Measurements from ENCODE around the gene RBM23.
"Not testable (repeated sequence)": the region's sequence is repeated elsewhere in the genome, so short reads cannot be mapped to it uniquely, and the experiment has no call there.

RBM23 gene

DNA sequence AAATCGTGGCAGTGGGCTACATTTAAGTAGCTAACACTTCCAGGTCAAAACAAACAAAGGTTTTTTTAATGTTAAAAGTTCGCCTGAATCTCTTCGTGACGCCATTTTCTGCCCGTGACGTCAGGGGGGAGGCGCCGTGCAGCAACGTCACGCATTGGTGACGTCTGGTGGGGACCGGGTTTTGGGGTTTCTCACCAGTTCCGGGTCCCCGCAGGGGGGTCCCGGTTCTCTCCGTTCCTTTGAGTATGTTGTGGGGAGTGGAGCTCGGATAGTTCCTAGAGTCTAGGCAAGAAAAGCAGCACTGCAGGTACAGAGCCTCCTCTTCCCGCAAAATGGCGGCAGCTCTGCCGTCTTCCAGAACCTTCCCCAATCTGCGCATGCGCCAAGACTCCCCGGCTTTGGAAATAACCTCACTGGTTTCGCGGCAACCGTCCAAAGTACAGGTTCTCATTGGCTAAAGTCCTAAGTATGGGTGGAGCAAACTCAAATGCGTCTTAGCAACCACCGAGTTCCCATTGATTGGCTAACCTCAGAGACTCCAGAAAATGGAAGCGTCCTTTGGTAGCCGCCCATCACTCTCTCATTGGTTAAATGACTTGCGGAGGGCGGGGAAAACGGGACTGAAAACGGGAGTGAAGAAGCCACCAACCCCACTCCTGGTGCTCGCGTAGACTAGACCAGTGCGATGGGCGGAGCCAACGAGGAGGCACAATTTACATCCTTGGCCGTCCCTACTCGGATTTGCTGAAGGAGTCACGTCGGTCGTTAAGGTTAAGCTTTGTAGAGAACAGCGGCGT, at the start of gene RBM23:
Gene RBM23 (minus strand): TSS at position 346 of the 797 bp plus-strand sequence.
- DNase-seq = peak; percentile 98 to 100

DNA sequence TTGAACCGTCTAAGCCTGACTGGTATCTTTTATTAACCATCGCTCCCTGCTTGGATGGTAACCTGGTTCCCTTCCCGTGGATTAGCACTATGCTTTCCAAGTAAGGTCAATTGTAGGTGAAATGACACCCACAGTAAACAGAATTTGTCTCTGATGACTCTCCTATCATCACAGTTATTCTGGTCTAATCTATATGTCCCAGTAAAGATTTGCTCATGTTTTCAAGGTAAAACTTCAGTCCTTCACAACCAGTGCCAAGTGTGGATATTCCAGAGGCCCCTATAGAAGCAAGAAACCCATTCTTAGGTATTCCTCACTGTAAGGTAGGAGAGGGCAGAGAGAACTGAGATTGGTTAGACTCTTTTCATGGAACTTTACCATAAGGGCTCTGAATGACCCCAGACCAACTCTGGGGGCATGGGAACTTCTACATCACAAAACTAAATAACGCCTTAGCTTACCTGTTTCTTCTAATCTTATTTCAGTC, 47.9 kb upstream of the RBM23 start:
- no peak for DNase-seq

DNA sequence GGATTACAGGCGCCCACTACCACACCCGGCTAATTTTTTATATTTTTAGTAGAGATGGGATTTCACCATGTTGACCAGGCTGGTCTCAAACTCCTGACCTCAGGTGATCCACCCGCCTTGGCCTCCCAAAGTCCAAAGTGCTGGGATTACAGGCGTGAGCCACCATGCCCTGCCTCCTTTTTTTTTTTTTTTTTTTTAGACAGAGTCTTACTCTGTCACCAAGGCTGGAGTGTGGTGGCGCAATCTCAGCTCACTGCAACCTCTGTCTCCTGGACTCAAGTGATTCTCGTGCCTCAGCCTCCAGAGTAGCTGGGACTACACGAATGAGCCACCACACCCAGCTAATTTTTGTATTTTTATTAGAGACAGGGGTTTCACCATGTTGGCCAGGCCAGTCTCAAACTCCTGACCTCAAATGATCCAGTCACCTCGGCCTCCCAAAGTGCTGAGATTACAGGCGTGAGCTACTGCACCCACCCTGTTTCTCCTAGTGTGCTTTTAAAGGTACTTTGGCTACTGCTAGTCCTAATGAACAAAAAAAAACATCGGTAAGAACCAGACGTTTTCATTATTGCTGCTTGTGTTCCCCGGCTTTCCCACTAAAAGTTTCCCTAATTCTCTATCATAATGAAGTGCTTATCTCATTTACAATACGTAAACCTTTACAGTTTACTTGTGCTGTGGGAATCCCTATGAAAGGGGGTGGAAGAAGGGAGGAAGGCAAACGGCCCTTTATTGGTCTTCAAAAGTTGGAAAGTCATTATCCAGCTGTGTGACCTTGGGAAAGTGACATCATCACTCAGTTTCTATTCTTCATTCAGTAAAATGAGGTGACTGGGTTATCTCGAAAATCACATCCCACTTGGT, 47.2 kb upstream of the RBM23 start:
- DNase-seq = not testable (repeated sequence)

DNA sequence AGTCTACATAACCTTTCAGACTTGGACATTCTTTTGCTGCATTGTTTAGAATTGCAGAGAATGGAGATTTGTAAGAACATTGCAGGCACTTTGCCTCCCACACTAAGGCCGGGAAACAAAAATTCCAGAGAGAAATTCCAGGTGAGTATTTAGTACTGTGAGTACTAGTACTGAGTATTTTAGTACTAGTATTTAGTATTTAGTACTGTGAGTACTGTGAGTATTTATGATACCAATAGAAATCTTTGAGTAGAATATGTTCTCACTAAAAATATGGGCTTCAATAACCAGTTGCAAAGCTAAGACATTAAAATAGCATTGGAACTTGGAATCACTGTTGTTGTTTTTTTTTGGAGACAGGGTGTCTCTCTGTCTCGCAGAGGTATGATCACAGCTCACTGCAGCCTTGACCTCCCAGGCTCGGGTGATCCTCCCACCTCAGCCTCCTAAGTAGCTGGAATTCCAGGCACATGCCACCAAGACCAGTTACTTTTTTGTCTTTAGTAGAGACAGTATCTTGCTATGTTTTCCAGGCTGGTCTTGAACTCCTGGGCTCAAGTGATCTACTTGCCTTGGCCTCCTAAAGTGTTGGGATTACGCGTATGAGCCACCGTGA, 43.2 kb upstream of the RBM23 start:
- no peak for DNase-seq

DNA sequence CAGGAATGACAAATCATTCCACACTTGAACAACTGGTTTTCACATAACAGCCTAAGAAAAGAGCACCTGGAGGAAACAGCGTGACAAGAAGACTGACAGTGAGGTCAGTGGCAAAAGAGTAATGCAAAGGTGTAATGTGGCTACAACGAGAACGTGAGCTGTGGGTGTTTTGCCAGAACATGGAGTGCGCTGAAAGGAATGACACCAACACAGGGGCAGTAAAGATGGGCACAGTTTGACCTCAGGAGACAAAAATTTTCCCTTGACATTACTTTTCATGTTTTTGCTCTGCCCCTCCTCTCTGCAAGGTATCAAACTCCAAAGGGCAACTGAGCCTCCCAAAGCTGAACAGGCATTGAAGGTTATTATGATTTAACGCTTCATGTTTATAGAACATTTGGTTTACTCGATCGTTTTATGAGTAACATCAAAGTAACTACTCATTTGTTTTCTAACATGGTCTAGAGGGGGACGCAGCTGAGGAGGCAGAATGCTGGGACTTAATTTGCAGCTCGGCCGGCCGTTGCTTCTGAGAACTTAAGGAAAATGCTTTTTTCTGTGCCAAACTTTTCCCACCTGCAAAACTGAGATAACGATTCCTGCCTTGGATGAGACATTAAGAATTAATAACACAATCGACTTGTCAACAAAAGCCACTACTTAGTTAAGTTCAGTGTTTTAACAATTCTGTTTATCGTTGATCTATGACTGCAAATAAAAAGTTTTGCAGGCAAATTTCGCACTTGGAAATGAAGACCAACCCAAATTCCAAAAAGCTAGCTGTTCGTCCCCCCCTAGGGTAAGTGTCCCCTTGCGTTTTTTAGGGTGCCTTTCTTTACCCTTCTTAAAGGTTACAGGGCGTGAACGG, 37.0 kb upstream of the RBM23 start:
- no peak for DNase-seq

DNA sequence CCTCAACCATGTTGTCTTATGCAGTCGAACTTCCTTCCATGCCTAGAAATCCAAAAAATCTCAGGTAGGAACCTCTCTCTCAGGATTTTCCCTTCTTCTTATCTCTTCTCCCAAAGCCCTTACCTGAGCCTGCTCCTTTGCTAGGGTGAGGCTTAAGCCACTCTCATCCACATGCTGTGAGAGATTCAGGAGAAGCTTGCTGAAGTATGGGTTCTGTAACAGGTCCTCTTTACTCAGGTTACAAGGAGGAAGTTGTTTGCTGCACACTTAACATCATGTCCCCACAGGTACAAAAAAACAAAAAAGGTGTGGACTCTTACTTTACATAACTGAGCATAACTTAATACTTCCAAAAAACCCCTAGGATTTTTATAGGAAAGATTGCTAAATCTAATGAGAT, 33.5 kb upstream of the RBM23 start:
- DNase-seq = no peak

DNA sequence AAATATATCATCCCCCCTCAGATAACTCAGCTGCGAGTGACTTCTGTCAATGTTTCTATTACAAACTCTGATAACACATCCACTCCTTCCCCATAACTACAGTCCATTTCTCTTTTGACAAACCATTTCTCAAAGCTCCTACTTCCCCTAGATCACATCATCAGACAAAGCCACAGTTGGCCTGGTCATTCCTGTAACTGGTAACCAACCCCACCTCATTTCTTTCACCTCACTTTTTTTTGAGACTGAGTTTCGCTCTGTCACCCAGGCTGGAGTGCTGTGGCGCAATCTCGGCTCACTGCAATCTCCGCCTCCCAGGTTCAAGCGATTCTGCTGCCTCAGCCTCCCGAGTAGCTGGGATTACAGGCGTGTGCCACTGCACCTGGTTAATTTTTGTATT, 32.8 kb upstream of the RBM23 start:
- DNase-seq = not testable (repeated sequence)

DNA sequence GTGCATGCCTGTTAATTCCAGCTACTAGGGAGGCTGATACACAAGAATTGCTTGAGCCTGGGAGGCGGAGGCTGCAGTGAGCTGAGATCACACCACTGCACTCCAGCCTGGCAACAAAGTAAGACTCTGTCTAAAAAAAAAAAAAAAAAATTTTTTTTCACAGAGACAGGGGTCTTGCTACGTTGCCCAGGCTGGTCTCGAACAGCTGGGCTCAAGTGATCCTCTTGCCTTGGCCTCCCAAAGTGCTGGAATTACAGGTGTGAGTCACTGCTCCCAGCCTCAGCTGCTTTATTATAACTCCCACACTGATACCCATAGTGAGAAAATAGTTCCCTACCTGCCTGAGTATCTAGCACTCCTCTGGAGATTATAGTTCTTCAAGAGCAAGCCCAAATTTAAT, 26.7 kb upstream of the RBM23 start:
- DNase-seq = no peak

DNA sequence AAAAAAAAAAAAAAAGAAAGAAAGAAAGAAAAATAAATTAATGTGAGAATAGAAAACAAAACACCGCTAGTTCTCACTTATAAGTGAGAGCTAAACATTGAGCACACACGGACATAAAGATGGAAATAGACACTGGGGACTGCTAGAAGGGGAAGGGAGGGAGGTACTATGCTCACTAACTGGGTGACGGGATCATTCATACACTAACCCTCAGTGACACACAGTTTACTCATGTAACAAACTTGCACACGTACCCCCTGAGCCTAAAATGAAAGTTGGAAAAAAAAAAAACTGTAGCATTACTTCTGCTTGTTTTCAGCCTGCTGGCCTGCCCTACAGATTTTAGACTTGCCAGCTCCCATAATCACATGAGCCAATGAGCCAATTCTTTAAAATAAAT, 20.7 kb upstream of the RBM23 start:
- DNase-seq = no peak

DNA sequence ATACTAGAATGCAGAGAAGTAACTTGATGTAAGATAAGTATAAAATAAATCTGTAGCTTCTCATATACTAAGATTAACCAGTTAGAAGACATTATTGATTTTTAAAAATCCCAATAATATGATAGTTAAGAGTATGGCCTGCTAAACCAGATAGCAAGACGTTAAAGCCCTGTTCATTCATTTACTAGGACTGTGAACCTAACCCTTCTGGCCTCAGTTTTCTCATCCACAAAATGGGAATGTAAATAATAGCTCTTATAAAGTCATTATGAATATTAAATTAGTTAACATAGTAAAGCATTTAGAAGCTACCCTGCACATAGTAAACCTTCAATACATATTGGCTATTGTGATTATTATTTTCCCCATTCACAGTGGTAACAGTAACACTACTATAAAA, 16.2 kb upstream of the RBM23 start:
- DNase-seq = no peak

DNA sequence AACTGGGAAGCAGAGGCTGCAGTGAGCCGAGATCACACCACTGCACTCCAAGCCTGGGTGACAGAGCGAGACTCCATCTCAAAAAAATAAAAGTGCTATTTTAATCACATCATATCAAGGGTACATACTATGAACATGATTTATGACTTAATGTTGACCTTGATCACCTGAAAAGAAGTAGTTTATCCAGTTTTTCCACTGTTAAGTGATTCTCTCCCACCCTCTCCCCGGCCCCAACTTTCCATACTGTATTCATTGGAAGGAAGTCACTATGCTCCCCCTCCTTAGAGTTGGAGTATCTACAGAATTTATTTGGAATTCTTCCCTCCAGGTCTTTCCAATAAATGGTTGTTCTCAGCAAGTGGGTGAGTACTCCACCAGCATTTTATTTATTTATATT, 13.2 kb upstream of the RBM23 start:
- DNase-seq = no peak

DNA sequence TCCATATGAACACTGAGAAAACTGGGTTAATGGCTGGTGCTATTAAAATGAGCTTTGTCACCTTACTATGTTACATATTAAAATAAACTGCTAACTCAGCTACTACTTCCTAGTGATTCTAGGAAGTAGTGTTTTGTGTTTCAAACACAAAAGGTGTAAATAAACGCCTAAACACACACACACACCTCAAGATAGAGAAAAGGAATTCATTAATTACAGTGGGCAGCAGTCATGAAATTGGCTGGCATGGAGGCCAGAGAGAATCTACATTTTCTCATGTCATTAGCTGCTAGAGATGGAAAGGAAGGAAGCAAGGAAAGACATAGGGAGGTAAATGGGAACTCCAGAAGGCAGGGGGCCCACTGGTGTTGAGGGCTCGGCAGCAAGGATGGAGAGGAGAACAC, 11.0 kb upstream of the RBM23 start:
- DNase-seq = peak in 1 of 2 experiments; percentile 51

DNA sequence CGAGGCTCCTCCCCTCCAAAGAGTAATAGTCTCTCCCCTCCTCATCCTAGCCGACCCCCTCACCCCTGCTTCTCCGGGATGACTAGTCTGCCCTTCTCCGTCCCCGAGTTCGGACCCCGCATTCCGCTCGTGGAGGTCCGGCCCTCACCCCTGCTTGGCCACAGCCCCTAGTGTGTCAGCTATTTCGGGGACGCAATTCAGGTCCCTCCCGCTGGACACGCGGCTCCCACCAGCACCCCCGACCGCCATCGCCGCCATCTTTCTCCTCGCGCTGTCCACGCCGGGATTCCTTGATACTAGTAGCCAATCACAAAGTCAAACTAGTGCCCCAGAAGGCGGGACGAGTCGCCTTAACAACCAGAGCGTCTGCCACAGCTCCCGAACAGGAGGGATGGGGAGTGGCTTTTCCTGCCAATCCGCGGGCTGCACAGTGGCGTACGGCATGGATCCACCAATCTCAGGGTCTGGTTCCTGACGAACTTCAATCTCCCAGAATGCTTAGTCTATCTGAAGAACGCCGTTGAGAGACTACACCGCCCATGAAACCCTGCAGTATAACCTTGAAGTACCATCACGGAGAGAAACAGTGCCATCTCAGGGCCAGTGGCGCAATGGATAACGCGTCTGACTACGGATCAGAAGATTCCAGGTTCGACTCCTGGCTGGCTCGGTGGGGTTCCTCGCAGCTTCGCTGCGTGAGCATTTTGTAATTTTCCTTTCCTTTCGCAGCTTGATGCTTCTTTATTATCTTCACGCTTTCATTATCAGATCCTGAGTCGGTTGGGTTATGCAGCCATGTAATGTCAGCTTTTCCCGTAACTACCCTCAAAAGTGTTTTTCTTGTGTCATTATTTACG, 10.4 kb upstream of the RBM23 start, which contains the start of gene PRMT5:
Gene PRMT5 (minus strand): TSS at position 273 of the 857 bp plus-strand sequence. CDS start 15 bp downstream, at position 258.
- DNase-seq = peak; percentile 95 to 100

DNA sequence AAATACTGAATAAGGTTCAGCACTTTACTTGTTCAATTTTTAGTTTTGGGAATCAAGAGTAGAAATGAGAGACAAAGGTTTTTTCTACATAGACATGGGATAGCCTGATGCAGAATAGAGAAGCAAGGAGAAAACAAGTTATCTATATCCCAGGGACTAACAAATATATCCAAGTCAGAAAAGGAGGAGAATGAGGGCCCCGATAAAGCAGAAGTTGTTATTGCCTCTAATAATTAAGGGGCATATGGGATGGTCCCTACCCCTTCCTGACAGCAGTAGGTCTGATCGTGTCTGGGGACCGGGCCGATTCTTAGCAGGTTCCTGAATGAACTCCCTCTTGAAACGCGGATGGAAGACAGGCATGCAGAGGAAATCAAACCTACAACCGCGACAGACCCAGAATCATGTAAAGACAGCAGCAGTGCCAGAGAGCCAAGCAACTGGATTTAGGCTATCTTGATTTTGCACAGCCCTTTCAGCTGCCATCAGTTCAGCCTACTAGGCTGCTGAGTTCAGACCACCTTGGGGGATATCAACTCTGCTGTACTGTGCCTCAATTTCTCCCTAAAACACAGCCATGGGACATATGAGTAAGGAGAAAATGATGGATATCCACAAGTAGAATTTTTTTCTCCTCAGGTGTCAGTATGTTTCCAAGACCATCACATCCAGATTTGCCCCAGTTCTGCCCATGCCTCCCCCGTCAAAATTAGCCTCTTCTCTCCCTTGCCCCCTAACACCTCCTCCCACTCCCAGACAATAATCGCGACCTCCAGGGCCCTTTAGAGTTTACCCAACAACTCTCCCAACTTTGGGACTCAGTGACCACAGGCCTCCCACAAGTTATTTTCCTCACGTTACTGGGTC, 9.5 kb upstream of the RBM23 start:
- no peak for DNase-seq

DNA sequence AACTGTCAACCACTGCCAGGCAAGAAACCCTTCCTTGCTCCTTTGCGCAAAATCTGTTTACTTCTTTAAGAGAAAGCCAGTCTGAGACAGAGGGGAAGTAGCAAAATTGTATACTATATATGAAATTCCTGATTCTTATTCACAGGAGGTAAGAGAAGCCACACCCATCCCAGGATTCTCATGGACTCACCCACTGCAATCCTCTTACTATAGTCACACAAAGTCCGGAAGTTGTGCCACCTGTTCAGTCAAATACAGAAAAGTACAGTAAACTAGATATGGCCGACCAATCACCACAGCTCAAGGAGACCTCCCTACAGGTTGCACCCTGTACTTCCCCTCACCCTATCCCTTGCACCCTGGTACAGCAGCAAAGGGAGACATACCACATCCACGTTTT, 7.4 kb upstream of the RBM23 start:
- DNase-seq = no peak

DNA sequence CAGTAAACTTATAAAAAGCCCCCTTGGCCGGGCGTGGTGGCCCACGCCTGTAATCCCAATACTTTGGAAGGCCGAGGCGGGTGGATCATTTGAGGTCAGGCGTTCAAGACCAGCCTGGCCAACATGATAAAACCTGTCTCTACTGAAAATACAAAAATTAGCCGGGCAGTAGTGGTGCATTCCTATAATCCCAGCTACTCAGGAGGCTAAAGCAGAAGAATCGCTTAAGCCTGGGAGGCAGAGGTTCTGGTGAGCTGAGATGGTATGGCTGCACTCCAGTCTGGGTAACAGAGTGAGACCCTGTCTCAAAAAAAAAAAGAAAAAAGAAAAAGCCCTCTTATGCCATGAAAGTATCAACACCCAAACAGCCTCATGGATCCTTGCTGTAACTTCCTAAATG, 6.6 kb upstream of the RBM23 start:
- DNase-seq = no peak

DNA sequence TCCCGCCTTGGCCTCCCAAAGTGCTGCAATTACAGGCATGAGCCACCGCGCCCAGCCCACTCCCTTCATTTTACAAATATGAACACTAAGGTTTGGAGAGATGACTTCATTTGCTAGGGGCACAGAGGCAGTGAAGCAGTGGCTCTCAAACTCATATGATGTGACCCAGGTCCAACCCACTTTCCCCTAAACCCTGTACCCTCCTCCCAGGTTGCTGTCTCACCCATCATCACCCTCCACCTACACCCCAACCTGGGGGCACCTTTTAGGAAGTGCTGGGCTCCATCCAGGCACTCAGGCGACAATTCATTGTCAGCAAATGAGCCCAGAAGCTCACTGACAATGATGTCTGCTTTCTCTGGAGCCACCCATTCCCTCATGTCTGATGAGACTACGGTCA, 4.8 kb upstream of the RBM23 start:
- no peak for DNase-seq

DNA sequence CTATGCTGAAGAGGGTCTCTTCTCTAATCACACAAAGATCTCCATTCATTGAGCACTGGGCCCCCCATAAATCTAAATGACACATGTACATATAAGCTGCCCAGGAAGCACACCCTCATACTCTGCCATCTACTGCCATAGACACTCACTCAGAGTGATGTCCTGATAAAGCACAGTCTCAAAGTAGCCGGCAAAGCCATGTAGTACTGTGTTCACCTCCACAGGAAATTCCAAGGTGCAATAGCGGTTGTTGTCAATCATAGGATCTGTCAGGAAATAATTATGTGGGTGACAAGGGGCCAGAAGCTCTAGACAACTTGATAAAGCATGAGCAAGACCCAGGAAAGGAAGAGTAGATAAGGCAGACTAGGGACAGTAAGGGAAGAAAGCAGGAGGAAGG, 3.3 kb upstream of the RBM23 start:
- DNase-seq = no peak

DNA sequence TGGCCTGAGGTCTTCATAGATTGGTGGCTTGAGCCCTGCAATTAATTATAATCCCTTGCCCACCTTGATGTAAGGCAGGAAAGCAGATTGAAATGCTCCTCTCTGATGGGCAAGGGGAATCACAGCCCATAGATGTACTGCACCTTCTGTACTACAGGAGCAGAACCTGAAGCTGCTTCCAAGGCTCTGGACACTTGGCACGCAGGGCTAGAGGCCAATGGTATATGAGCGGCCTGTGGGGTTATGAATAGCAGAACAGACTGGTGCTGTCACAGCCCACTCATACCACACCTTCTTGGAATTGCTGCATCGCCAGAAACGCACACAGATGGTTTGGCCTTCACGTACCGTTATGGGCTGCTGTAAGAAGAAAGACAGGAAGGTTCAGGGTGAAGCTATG, 1.7 kb upstream of the RBM23 start:
- no peak for DNase-seq

DNA sequence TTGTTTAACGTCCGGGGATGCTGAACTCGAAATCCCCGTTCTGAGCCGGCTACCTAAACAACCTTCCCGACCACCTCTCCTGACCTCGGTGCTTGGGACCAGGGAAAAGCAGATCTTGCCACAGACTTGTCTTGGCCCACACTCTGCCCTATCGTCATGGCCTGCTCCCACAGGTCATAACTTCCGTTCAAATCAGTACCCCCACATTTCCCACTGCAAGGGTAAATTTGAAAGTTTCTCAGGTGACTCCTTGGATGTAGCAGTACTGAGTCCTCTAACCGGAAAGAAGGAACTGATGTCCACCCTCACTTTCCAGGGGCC, 612 bp upstream of the RBM23 start:
- no peak for DNase-seq
